Mucosa of descending colon (tissue), 3 donors: Measurements from ENCODE around the gene FRAS1. TPM values are rescaled to one million over a fixed set of nuclear protein-coding genes. Genes with fewer than 3 reads are reported as not detected.
"Not testable (repeated sequence)": the region's sequence is repeated elsewhere in the genome, so short reads cannot be mapped to it uniquely, and the experiment has no call there.

ENCODE experiments used
- ATAC-seq: fragments of 200-7000 bp; cut with Tn5 transposase; one replicate; pipeline ENCODE4 v1.9.1; 2020; ENCODE audit warnings: mild to moderate bottlenecking, moderate library complexity
- DNase-seq, 3 donors: peaks; one replicate each; pipeline ENCODE4 v3.0.0-alpha.2; 2020
- H3K36me3 ChIP-seq: fragments of 200-600 bp; one replicate; pipeline ENCODE4 v1.8.0; 2021; ENCODE audit warnings: low read depth, mild to moderate bottlenecking
- H3K4me1 ChIP-seq: fragments of 200-600 bp; one replicate; pipeline ENCODE4 v1.8.0; 2021; ENCODE audit warnings: low read depth, mild to moderate bottlenecking
- H3K4me3 ChIP-seq: fragments of 200-600 bp; one replicate; pipeline ENCODE4 v1.8.0; 2021; ENCODE audit warnings: mild to moderate bottlenecking
- H3K9me3 ChIP-seq: fragments of 200-600 bp; one replicate; pipeline ENCODE4 v1.8.0; 2021; ENCODE audit warnings: mild to moderate bottlenecking
- intact Hi-C, 2 donors: fragments of 100-400 bp; cut with DNase I in 1 of 2; cut with micrococcal nuclease in 1 of 2; formaldehyde crosslinking; loops; one replicate each; pipeline versions ENCODE4 v1.11.0 to v1.11.1; 2022; cut with DNase I, micrococcal nuclease
- total RNA-seq, 3 donors: library from RNA; stranded (reverse); fragmentation: NEBNext Ultra II Directional in 2 of 3; extraction: Animal tissue kit (Norgen Biotek cat#: 25700) in 2 of 3; gene quantifications; one replicate each; pipeline versions ENCODE4 v1.2.1 to v1.2.4, GENCODE V29; 2021 to 2023
- TF ChIP-seq, protein P1 (sequence below): fragments of 200-600 bp; IDR thresholded peaks from one replicate; pipeline ENCODE4 v1.8.0; 2022; ENCODE audit warnings: antibody characterized with exemption, mild to moderate bottlenecking
- donor health status: DM: no; HTN: no; CAD: no; lungs with moderate emphysema.
- donor health status: DM: no; HTN: no; CAD: no.
- donor health status: DM: no; HTN: yes; CAD: no.

FRAS1 gene
- total RNA-seq, 3 donors from 2014 or later = 1.2 to 9.3 (median 2.2) TPM

DNA sequence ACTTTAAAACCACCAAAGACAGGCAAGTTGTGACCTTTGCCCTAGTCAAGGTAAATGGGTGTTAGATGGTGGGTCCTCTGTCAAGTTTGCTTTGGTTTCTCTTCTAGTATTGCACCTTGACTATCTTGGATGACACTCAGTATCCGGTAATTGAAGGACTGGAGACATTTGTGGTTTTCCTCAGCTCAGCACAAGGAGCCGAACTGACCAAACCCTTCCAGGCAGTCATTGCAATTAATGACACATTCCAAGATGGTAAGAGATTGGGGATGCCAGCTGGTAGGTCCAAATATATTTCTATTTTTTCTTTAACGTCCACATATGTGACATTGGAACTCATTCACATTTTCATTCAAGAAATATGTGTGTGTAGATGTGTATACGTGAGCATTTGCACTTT, 425.2 kb downstream of the FRAS1 start:
- Histone ChIP-seq H3K4me3 (no peak overlapping the region), H3K9me3 (no peaks in the 10 kb centered on the region), H3K36me3 (no peaks in the 10 kb centered on the region), H3K4me1 (no peaks in the 10 kb centered on the region)
- TF ChIP-seq, protein P1, sequence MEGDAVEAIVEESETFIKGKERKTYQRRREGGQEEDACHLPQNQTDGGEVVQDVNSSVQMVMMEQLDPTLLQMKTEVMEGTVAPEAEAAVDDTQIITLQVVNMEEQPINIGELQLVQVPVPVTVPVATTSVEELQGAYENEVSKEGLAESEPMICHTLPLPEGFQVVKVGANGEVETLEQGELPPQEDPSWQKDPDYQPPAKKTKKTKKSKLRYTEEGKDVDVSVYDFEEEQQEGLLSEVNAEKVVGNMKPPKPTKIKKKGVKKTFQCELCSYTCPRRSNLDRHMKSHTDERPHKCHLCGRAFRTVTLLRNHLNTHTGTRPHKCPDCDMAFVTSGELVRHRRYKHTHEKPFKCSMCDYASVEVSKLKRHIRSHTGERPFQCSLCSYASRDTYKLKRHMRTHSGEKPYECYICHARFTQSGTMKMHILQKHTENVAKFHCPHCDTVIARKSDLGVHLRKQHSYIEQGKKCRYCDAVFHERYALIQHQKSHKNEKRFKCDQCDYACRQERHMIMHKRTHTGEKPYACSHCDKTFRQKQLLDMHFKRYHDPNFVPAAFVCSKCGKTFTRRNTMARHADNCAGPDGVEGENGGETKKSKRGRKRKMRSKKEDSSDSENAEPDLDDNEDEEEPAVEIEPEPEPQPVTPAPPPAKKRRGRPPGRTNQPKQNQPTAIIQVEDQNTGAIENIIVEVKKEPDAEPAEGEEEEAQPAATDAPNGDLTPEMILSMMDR = no peak
- DNase-seq = no peak
- intact Hi-C loops = no loop called here
- no peak for ATAC-seq

DNA sequence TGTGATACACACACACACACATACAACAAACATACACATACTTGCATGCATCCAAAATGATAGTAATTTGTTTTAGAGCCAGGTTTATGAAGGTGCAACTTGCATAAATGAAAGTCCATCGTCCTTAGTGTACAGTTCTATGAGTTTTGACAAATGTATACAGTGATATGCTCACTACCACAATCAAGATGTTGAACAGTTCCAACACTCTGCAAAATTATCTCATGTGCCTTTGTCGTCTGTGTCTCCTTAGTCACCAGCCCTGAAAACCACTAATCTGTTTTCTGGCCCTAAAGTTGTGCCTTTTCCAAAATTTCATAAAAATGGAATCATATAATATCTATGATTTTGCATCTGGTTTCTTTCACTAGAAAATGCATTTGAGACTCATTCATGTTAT, 426.7 kb downstream of the FRAS1 start:
- DNase-seq (no peak), ATAC-seq (no peak)
- TF ChIP-seq, protein P1 = no peak
- H3K9me3 ChIP-seq = no peaks in the 10 kb centered on the region
- H3K4me3 ChIP-seq = no peak overlapping the region
- H3K36me3 ChIP-seq = no peaks in the 10 kb centered on the region
- no peaks in the 10 kb centered on the region for H3K4me1 ChIP-seq
- intact Hi-C loops = no loop called here

- intact Hi-C loops = no loop called here
These were observed 427.5 kb downstream of the FRAS1 start for GRCh38 chr4:78484574-78484973.

DNA sequence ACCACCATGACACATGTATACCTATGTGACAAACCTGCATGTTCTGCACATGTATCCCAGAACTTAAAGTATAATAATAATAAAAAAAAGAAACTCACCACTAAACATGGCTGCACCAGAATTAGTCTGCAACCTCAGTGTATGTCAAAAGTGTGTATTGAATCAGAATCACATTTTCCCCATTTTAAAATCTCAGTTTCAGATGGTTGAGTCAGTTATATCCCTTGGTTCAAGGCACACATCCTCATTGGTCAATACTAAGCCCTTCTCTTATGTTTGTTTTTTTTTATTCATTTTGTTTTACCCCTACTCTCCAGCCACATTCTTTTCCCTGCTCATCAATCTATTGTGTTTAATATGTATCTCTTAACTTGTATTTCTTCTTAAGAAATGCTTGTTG, 436.6 kb downstream of the FRAS1 start:
- no peaks in the 10 kb centered on the region for H3K9me3 ChIP-seq
- DNase-seq = no peak
- ATAC-seq = no peak
- H3K36me3 ChIP-seq = no peaks in the 10 kb centered on the region
- intact Hi-C loops = no loop called here
- no peak overlapping the region for H3K4me3 ChIP-seq
- TF ChIP-seq, protein P1 = no peak
- no peaks in the 10 kb centered on the region for H3K4me1 ChIP-seq

More at GRCh38 chr4:78484574-78484973, 427.5 kb downstream of the FRAS1 start:
- peak; percentile 48 for ATAC-seq
- Histone ChIP-seq H3K4me1 (no peaks in the 10 kb centered on the region), H3K36me3 (no peaks in the 10 kb centered on the region), H3K4me3 (no peak overlapping the region), H3K9me3 (no peaks in the 10 kb centered on the region)
- no peak for DNase-seq
- TF ChIP-seq, protein P1 = no peak

DNA sequence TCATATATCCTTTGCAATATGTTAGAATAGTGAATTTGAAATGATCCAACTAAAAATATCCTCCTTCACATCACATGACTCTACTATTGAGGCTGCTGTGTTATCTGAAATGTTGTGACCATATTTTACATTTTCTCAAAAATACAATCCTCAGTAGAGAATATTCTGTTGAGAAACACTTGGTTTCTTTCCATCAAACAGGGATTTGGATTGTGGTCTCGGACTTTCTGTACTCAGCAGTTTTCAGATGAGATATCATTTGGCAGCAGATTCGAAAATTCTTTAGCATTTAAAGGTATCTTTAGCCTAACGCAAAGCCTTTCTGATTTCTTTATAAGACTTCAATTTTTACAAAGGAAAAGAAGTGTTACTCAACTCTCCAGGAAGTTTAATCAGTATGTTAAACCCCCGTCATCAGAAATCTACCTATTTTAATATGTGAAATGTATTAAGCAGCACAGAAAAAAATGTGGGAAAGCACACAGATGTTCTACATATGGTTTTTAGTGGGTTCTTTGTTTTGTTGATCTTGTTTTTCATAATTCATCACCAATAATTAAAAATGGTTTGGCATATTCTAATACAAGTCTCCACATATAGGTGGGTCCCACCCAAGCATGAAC, 439.0 kb downstream of the FRAS1 start:
- no peak for DNase-seq
- TF ChIP-seq, protein P1 = no peak
- intact Hi-C loops = no loop called here
- H3K4me3 ChIP-seq = no peak overlapping the region
- no peaks in the 10 kb centered on the region for H3K4me1 ChIP-seq
- no peaks in the 10 kb centered on the region for H3K36me3 ChIP-seq
- no peak for ATAC-seq
- H3K9me3 ChIP-seq = no peaks in the 10 kb centered on the region

GRCh38 chr4:78506260-78506659, 449.1 kb downstream of the FRAS1 start:
- H3K36me3 ChIP-seq, DNase-seq, H3K4me3 ChIP-seq, H3K4me1 ChIP-seq, ATAC-seq, intact Hi-C loops, H3K9me3 ChIP-seq: not testable (repeated sequence)
